Natural killer cell (primary cell): ENCODE results near the gene FOLR1. TPM values are rescaled to one million over a fixed set of nuclear protein-coding genes. Genes with fewer than 3 reads are reported as not detected.
"Not testable (repeated sequence)": the region's sequence is repeated elsewhere in the genome, so short reads cannot be mapped to it uniquely, and the experiment has no call there.

Experiments
- ATAC-seq, 3 donors: fragments of 150-1000 bp in 2 of 3; fragments of 200-7000 bp in 1 of 3; cut with Tn5 transposase; 1 replicate in 1 of 3; 2 replicates in 2 of 3; pipeline ENCODE4 v1.10.0; 2021; ENCODE audit warnings: mild to moderate bottlenecking in 2 of 3, moderate library complexity in 2 of 3
- DNase-seq, 2 donors: peaks; one replicate each; pipeline versions ENCODE4 v3.0.0 to v3.0.0-alpha.2; 2013 to 2021; ENCODE audit warnings: mixed read lengths in 1 of 2
- H3K27ac ChIP-seq: one replicate; pipeline ENCODE4 v1.5.1; 2013; ENCODE audit warnings: mild to moderate bottlenecking, low read length
- H3K27me3 ChIP-seq: one replicate; pipeline ENCODE4 v1.6.1; 2013; ENCODE audit warnings: low read length; ENCODE audit not compliant: control insufficient read depth, insufficient read depth
- H3K36me3 ChIP-seq: one replicate; pipeline ENCODE4 v1.6.1; 2013; ENCODE audit warnings: low read length; ENCODE audit not compliant: control insufficient read depth, insufficient read depth
- H3K4me1 ChIP-seq: one replicate; pipeline ENCODE4 v1.6.1; 2013; ENCODE audit warnings: low read length; ENCODE audit not compliant: control insufficient read depth, insufficient read depth
- H3K4me3 ChIP-seq: one replicate; pipeline ENCODE4 v1.5.1; 2013; ENCODE audit warnings: low read length
- H3K9me3 ChIP-seq: one replicate; pipeline ENCODE4 v1.6.1; 2013; ENCODE audit warnings: low read length; ENCODE audit not compliant: control insufficient read depth, insufficient read depth
- H3K27ac Mint-ChIP-seq, 2 donors: one replicate each; pipeline ENCODE4 v1.8.0; 2022; ENCODE audit warnings: mild to moderate bottlenecking in 2 of 2, mixed read lengths in 2 of 2, moderate library complexity in 1 of 2
- H3K27me3 Mint-ChIP-seq, 2 donors: one replicate each; pipeline ENCODE4 v1.8.0; 2022; ENCODE audit warnings: low read depth in 2 of 2, mixed read lengths in 2 of 2
- H3K36me3 Mint-ChIP-seq: one replicate; pipeline ENCODE4 v1.8.0; 2022; ENCODE audit warnings: mixed read lengths
- H3K4me1 Mint-ChIP-seq, 2 donors: one replicate each; pipeline ENCODE4 v1.8.0; 2022; ENCODE audit warnings: mixed read lengths in 2 of 2
- H3K4me3 Mint-ChIP-seq: one replicate; pipeline ENCODE4 v1.8.0; 2022; ENCODE audit warnings: mild to moderate bottlenecking, moderate library complexity, mixed read lengths
- H3K9me3 Mint-ChIP-seq, 2 donors: one replicate each; pipeline ENCODE4 v1.8.0; 2022; ENCODE audit warnings: mixed read lengths in 2 of 2
- WGBS: methylation state at CpG from one replicate; pipeline ENCODE4 v1.1.7; 2013; ENCODE audit warnings: missing lambda C conversion rate; ENCODE audit not compliant: insufficient coverage; 5-methylcytosine and 5-hydroxymethylcytosine counted together
- intact Hi-C: fragments of 100-400 bp; cut with micrococcal nuclease; formaldehyde crosslinking; loops from one replicate; pipeline ENCODE4 v1.14.2; 2022
- total RNA-seq, 4 donors: library from RNA; stranded (reverse); fragments of 120-200 nt in 1 of 4; gene quantifications; one replicate each; pipeline versions ENCODE4 v1.2.3 to v1.2.4, GENCODE V29; 2013 to 2022
- TF ChIP-seq, protein P1 (sequence below): fragments of 200-600 bp; IDR thresholded peaks from one replicate; pipeline ENCODE4 v1.8.0; 2022; ENCODE audit warnings: antibody characterized with exemption

FOLR1 gene
- total RNA-seq, 3 donors from 2014 or later (not counting 1 experiment from before 2014, with no cell fraction given), result not detected

DNA sequence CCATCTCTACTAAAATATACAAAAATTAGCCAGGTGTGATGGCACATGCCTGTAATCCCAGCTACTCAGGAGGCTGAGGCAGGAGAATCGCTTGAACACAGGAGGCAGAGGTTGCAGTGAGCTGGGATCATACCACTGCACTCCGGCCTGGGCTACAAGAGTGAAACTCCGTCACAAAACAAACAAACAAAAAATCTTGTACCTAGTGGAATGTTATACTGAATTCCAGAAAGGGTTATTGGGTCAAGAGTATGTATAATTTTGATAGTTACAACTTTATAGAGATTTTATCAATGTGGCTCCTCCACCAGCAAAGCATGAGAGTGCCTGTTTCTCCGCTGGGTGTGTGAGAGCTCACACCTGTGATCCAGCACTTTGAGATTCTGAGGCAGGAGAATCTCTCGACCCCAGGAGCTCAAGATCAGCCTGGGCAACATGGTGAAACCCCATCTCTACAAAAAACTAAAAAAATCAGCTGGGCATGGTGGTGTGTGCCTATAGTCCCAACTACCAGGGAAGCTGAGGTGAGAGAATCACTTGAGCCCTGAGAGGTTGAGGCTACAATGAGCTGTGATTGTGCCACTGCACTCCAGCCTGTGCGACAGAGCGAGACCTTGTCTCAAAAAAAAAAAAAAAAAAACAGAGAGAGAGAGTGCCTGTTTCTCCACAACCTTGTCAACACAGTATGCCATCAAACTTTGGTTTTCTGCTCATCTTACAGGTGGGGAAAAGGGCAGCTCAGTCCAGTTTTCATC is 12.7 kb upstream of the FOLR1 start:
- Histone ChIP-seq H3K27me3 (no peaks in the 10 kb centered on the region), H3K4me1 (no peaks in the 10 kb centered on the region), H3K4me3 (no peak overlapping the region), H3K36me3 (no peaks in the 10 kb centered on the region), H3K27ac (no peak overlapping the region), H3K9me3 (no peaks in the 10 kb centered on the region)
- H3K4me1 Mint-ChIP-seq, result peaks cover 6 to 9% of the 10 kb centered on the region in 2 donors
- no peak for ATAC-seq
- no peaks in the 10 kb centered on the region for H3K36me3 Mint-ChIP-seq
- WGBS, result 83% methylated on average over 5 of the region's 7 CpGs
- intact Hi-C loops, result no loop called here
- peaks cover 9 to 23% of the 10 kb centered on the region in 2 donors for H3K27me3 Mint-ChIP-seq
- H3K9me3 Mint-ChIP-seq, result no peaks in the 10 kb centered on the region
- H3K27ac Mint-ChIP-seq, result no peak overlapping the region
- TF ChIP-seq, protein P1, sequence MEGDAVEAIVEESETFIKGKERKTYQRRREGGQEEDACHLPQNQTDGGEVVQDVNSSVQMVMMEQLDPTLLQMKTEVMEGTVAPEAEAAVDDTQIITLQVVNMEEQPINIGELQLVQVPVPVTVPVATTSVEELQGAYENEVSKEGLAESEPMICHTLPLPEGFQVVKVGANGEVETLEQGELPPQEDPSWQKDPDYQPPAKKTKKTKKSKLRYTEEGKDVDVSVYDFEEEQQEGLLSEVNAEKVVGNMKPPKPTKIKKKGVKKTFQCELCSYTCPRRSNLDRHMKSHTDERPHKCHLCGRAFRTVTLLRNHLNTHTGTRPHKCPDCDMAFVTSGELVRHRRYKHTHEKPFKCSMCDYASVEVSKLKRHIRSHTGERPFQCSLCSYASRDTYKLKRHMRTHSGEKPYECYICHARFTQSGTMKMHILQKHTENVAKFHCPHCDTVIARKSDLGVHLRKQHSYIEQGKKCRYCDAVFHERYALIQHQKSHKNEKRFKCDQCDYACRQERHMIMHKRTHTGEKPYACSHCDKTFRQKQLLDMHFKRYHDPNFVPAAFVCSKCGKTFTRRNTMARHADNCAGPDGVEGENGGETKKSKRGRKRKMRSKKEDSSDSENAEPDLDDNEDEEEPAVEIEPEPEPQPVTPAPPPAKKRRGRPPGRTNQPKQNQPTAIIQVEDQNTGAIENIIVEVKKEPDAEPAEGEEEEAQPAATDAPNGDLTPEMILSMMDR, result no peak
- DNase-seq, result no peak
- no peak overlapping the region for H3K4me3 Mint-ChIP-seq

DNA sequence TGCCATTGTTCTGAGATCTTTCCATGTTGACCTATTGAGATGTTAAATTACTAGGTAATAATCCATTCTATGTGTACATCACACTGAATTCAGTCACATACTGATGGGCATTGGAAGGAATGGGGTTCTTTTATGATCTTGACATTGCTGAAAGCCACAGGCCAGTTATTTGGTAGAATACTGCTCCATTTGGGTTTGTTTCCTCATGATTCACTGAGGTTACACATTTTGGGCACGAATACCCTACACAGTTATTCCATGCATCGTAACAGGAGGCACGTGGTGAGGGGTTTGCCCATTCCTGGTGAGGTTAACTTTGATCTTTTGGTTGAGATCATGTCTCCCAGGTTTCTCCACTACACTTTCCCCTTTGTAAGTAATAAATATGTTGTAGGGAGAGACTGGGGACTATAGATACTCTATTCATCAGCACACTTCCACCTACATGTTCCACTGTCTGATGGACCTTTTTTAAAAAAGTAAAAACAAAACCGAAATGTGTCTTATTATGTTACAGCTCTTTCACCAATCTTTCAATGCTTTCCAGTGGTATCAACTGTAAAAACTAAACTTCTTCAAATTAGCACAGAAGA is 12.0 kb upstream of the FOLR1 start:
- DNase-seq (no peak), ATAC-seq (no peak)
- Mint-ChIP-seq H3K27ac (no peak overlapping the region), H3K36me3 (no peaks in the 10 kb centered on the region), H3K4me3 (no peak overlapping the region), H3K4me1 (peaks cover 6 to 9% of the 10 kb centered on the region in 2 donors), H3K9me3 (no peaks in the 10 kb centered on the region), H3K27me3 (peaks cover 9 to 23% of the 10 kb centered on the region in 2 donors)
- 80% methylated on average over 2 of the region's 4 CpGs for WGBS
- H3K4me1 ChIP-seq, result no peaks in the 10 kb centered on the region
- no peaks in the 10 kb centered on the region for H3K27me3 ChIP-seq
- no peaks in the 10 kb centered on the region for H3K36me3 ChIP-seq
- intact Hi-C loops, result no loop called here
- no peak overlapping the region for H3K4me3 ChIP-seq
- no peaks in the 10 kb centered on the region for H3K9me3 ChIP-seq
- no peak overlapping the region for H3K27ac ChIP-seq
- TF ChIP-seq, protein P1, result no peak

DNA sequence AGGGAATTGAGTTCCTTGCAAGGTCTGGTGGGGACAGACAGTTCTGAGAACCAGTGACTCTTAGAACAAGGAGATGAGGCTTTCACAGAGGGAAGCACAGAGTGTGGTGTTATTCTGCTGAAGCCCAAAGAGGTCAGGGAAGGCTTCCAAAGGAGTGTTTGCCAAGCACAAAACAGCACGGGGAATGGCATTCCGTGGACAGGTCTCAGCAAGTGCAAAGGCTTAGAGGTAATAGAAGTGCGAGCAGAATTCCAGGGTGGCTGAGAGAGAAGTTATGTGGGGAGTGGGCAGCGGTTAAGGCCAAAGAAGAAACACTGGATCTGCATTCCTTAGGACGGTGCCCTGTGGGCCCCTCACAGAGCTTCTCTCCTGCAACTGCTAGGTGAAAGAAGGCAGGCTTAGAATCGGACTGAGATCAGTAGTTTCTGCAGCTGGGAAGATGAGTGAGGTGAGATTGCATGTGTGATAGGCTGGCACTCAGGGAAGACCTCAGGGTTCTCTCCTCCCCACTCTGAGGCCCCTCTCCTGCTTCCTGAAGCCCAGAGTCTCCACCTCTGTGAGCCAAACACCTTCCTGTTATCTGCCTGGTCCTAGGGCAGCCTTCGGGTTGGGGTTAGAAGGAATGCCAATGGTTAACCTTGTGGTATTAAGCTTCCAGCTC is 10.9 kb upstream of the FOLR1 start:
- ATAC-seq, H3K9me3 Mint-ChIP-seq, H3K4me3 Mint-ChIP-seq, H3K4me1 Mint-ChIP-seq, H3K36me3 ChIP-seq, H3K4me1 ChIP-seq, H3K27me3 ChIP-seq, H3K27ac ChIP-seq, H3K4me3 ChIP-seq, H3K27ac Mint-ChIP-seq, intact Hi-C loops, DNase-seq, H3K9me3 ChIP-seq, H3K36me3 Mint-ChIP-seq: not testable (repeated sequence)
- WGBS, result 82% methylated on average over 5 of the region's 7 CpGs
- H3K27me3 Mint-ChIP-seq, result peaks cover 9 to 23% of the 10 kb centered on the region in 2 donors

DNA sequence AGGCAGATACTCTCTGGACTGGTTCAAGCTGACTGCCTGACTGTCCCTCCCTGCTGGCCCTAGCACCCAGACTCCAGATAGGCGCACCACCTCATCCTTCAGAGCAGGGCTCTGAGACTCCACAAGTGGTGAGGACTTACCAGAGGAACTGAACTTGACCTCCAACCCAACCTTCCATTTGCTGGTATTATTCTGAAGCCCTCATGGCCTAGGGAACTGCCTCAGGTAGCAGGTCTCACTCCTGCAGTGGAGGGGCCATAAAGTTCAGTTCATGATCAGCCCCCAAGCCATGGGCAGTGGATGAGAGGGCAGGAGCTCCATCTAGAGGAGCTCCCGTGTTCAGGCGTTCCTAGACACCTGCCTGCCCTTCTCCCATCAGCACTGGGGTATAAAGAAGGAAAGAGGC is 10.4 kb upstream of the FOLR1 start:
- H3K4me3 Mint-ChIP-seq, H3K4me1 ChIP-seq, H3K36me3 ChIP-seq, H3K9me3 Mint-ChIP-seq, ATAC-seq, DNase-seq, H3K27ac ChIP-seq, H3K27me3 ChIP-seq, H3K36me3 Mint-ChIP-seq, H3K27ac Mint-ChIP-seq, intact Hi-C loops, H3K9me3 ChIP-seq, H3K4me1 Mint-ChIP-seq, H3K4me3 ChIP-seq: not testable (repeated sequence)
- H3K27me3 Mint-ChIP-seq, result peaks cover 9 to 23% of the 10 kb centered on the region in 2 donors
- WGBS, result 100% methylated on average over 1 of the region's 3 CpGs
